GM21786 (cell line): ENCODE results near the gene ZPBP2.
"Not testable (repeated sequence)": the region's sequence is repeated elsewhere in the genome, so short reads cannot be mapped to it uniquely, and the experiment has no call there.

Source experiments
- ATAC-seq: cut with Tn5 transposase; IDR thresholded peaks from one replicate; pipeline ENCODE4 v1.9.1; 2021; ENCODE audit not compliant: unreplicated experiment

The ZPBP2 gene, protein sequence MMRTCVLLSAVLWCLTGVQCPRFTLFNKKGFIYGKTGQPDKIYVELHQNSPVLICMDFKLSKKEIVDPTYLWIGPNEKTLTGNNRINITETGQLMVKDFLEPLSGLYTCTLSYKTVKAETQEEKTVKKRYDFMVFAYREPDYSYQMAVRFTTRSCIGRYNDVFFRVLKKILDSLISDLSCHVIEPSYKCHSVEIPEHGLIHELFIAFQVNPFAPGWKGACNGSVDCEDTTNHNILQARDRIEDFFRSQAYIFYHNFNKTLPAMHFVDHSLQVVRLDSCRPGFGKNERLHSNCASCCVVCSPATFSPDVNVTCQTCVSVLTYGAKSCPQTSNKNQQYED

DNA sequence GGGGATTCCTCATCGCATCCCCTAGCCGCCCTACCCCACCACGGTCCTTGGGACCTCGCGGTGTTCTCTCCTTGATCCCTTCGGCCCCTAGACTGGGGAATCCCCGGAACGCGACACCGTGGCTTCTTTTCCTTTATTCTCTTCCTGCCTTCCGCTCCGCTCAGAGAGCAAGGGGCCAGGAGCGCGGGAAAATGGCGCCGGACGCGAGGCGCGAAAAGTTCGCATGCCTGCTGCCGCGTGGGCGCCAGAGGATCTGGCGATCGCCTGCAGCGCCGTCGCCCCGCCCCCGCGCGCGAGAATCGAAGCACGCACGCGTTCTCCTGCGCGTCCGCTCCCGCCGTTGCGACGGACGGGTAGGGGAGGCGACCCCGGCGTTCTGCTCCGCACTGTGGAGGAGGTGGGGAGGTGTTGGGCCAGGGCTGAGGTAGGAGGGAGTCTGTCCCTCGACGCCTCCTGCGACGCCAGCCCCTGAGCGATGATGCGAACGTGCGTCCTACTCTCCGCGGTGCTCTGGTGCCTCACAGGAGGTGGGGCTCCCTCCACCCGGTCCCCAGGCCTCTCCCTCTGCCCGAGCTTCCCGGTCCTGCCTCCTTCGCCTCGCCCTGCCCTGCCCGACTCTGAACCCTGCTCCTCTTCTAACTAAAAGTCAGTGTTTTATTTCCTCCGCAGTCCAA, at the start of gene ZPBP2:
TSS of gene ZPBP2 (plus strand) at position 323 of the 674 bp plus-strand sequence. CDS start at position 476, 153 bp downstream.
- no peak for ATAC-seq

DNA sequence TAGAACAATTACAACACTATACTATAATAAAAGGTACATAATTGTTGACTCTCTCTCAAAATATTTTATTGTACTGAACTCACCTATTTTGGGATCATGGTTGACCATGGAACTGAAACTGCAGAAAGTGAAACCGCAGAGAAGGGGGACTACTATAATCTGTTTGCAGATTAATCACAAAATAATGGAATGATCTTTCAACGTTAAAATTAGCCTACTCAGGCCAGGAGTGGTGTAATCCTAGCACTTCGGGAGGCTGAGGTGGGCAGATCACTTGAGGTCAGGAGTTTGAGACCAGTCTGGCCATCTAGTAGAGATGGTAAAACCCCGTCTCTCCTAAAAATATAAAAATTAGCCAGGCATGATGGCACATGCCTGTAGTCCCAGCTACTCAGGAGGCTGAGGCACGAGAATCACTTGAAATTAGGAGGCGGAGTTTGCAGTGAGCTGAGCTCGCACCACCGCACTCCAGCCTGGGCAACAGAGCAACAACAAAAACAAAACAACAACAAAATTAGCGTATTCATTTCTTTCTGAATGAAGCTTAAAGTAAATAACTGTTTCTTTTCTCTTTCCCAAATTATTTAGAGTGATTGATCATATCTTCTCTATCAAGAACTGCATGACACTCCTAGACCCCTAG, 49.5 kb upstream of the ZPBP2 start:
- no peak for ATAC-seq

DNA sequence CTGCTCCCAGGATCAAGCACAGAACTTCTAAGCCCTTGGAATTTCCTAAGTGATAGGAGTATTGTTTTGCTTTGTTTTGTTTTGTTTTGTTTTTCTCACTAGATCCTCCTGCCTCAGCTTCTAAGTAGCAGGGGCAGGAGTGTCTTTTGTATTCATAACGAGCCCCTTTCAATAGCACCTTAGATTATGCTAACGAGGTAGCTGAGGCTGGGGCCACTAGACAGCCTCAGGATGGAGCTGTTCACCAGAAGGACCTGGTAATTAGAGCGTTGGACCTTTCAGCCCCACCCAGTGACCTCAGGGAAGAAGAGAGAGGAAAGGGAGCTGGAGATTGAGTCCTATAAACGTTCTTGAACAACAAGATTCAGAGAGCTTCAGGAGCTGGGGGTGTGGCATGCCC, 47.5 kb upstream of the ZPBP2 start:
- no peak for ATAC-seq

DNA sequence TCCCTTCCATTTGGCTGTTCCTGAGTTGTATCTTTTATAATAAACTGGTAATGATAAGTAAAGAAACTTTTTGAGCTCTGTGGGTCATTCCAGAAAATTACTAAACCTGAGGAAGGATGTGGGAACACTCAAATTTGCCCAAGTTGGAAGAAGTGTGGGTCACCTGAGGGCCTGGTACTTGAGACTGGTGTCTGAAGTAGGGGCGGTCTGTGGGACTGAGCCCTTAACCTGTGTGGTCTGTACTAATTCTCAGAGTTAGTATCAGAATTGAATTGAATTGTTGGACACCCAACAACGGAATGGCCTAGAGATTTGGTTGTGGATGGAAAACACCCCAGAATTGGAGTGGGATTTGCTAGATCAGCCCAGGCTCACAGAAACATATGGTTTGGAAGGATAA, 47.0 kb upstream of the ZPBP2 start:
- no peak for ATAC-seq

DNA sequence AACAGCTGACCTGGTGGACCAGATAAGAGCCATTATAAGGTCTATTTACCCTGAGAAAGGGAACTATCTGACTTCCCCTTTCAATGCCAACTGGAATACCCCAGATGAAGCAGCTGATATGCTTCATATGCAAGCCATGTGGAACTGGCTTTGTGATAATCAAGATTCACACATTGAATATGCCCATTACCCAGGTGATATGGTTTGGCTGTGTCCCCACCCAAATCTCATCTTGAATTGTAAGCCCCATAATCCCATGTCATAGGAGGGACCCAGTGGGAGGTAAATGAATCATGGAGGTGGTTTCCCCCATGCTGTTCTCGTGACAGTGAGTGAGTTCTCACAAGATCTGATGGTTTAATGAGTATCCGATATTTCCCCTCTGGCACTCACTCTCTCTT, 46.0 kb upstream of the ZPBP2 start:
- ATAC-seq, result no peak

DNA sequence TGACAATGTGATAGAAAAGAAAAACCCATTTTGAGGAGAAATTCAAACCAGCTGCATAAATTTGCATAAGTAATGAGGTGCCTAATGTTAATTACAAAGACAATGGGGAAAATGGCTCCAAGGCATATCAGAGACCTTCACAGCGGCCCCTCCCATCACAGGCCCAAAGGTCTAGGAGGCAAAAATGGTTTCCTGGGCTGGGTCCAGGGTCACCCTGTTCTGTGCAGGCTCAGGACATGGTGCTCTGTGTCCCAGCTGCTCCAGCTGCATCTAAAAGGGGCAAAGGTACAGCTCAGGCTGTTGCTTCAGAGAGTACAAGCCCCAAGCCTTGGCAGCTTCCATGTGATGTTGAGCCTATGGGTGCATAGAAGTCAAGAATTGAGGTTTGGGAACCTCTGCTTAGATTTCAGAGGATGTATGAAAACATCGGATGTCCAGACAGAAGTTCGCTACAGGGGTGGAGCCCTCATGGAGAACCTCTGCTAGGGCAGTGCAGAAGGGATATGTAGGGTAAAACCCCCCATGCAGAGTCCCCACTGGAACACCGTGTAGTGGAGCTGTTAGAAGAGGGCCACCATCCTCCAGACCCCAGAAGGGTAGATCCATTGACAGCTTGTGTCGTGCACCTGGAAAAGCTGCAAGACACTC, 44.5 kb upstream of the ZPBP2 start:
- no peak for ATAC-seq

DNA sequence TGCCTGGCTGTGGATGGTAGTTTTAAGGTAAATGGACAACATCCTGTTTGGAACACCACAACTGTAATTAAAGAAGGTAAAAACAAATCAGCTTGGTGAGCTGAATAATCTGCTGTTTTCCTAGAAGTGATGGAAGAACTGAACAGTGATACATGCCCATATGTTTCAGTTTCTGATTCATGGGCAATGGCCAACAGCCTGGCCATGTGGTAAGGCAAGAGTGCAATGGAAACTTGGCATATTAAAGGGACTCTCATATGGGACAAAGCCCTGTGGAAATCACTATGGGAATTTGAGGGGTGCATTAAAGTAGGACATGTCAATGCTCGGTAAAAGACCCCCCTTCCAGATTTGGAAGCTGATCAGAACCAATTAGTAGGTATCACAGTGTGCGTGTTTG, 41.7 kb upstream of the ZPBP2 start:
- no peak for ATAC-seq

DNA sequence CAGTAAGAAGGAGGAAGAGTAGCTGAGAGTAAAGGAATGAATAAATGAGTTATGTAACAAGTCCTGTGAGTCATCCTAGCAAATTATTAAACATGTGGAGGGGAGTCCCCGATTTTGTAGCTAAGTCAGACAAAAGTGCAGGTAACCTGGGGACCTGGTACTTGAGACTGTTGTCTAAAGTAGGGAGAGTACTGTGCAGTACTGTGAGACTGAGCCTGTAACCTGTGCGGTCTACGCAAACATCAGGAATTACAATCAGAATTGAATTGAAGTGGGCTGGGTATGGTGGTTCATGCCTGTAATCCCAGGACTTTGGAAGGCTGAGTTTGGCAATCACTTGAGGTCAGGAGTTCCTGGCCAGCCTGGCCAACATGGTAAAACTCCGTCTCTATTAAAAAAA, 39.6 kb upstream of the ZPBP2 start:
- no peak for ATAC-seq

DNA sequence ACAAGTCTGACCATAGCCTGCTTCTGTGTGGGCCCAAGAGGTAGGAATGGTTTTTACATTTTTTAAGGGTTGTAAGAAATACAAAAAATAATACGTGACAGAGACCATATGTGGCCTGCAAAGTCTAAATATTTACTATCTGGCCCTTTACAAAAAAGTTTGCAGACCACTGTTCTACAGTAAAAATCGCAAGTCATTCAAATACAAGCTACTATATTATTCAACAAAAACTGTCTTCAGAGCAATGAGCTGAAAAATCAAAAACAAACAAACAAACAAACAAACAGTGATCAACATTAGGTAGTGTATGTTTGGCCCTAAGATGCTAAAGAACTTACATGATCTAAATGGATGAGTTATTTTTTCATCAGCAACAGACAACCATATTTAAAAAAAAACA, 36.4 kb upstream of the ZPBP2 start:
- no peak for ATAC-seq

DNA sequence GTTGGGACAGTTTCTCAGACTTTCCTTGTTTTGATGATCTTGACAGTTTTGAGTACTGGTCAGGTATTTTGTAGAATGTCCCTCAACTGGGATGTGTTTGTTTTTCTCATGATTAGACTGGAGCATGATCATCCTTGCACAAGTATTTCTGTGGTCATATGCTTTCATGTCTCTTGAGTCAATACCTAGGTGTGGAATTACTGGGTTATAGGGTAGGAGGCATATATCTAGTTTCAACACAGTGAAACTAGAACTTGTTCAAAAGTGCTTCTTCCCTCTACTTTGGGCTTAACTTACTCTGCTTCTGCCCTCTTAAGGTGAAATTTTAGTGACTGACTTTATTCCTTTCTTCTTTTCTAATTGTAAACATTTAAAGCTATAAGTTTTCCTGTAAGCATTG, 34.0 kb upstream of the ZPBP2 start:
- no peak for ATAC-seq

DNA sequence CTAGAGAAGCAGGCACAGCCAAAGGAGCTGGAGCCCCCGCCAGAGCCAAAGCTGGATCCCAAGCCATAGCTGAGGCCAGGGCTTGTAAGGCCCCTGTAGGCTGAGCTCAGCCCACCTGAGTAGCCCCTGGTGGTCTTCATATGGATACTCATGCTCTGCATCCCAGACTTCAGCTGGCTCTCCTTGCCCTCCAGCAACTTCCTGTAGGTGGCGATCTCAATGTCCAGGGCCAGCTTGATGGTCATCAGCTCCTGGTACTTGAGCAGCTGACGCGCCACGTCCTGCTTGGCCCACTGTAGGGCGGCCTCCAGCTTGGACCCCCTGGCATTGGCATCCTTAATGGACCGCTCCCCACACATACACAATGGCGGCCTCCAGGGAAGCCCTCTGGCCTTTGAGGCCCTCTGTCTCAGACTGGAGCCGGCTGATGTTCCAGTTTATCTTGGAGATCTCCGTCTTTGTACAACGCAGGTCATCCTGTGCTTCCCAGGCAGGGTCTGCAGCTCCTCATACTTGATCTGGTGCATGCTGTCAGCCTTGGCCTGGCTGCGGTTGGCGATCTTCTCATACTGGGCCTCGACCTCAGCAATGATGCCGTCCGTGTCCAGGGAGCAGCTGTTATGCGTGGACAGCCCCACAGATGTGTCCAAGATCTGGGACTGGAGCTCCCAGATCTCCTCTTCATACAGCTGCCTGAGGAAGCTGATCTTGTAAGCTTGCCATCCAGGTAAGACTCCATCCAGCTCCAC, 32.8 kb upstream of the ZPBP2 start:
- no peak for ATAC-seq

DNA sequence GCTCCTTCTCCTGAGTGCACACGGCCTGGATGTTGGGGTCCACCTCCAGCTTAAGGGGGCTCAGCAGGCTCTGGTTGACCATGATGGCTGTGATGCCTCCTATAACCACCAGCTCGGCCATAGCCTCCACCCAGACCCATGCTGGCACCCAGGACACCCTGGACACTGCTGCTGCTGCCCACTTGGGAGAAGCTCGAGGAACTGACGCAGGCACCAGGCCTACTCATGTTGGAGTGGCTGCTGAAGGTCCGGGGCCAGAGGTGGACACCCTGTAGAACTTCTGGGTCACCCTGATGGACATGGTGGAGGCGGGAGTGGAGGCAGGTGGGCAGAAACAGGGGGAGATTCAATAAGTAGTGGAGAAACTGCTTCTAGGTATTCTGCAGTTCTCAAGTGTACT, 31.9 kb upstream of the ZPBP2 start:
- no peak for ATAC-seq

DNA sequence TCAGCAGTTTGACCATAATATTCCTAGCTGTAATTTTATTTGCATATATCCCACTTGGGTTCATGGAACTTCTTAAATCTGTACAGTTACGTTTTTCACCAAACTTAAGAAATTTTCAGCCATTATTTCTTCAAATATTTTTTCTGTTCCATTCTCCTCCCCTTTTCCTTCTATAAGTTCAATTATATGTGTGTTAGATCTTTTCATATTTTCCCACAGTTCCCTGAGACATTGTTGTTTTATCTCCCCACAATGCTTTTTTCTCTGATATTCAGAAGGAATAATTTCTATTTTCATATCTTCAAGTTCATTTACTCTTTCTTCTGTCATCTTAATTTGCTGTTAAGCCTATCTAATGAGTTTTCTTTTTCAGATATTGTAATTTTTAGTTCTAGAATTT, 29.9 kb upstream of the ZPBP2 start:
- ATAC-seq, result no peak

DNA sequence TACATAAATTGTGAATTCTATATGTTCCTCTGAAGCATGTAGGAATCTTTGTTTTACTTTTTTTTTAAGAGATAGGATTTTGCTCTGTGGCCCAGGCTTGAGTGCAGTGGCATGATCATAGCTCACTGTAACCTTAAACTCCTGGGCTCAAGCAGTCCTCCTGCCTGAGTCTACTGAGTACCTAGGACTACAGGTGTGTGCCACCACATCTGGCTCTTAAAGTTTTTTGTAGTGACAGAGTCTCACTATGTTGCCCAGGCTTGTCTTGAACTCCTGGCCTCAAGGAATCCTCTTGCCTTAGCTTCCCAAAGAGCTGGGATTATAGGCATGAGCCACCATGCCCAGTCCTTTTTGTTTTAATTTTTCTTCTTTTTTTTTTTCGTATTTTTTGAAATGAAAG, 29.2 kb upstream of the ZPBP2 start:
- no peak for ATAC-seq

DNA sequence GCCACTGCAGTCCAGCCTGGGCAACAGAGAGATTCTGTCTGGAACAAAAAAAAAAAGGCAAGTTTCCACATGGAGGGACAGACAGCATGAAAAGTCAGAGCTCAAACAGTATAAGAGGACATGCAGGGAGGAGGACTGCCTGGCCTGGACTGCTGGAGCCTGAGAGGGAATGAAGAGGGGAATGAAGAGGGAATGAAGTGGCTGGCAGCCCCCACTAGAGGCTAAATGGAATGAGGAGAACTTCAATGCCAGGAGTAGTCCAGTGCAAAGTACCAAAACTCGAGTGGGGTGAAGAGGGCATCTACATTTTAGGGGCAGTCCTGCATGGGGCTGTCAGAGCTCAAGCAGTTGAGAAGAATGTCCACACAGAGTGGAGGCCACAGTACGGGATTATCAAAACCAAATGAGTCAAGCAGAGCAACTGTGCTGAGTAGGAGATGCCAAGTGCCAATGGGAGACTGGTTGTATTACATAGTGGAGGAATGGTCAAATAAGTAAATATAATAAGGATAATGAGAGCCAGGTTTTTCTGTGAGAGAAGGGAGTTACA, 26.8 kb upstream of the ZPBP2 start:
- ATAC-seq, result no peak

DNA sequence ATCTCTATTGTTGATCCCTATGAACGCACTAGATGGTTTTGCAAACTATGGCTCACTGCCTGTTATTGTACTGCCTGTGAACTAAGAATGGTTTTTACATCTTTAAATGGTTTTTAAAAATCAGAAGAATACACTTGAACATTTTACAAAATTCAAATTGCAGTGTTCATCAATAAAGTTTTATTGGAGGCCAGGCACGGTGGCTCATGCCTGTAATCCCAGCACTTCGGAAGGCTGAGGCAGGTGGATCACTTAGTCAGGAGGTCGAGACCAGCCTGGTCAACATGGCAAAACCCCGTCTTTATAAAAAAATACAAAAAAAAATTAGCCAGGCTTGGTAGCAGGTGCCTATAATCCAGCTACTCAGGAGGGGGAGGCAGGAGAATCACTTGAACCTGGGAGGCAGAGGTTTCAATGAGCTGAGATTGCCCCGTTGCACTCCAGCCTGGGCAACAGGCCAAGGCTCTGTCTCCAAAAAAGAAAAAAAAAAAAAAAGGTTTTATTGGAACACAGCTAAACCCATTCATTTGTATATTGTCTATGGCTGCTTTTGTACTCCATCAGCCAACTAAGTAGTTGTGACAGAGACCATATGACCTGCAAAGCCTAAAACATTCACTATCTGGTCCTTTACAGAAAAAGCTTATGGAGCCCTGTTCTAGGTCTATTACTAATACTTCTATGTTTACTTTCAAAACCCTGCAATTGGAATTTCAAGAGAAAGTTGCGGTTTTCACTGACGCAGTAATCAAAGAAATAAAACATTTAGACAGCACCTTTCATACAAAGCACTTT, 22.8 kb upstream of the ZPBP2 start:
- ATAC-seq, result no peak

DNA sequence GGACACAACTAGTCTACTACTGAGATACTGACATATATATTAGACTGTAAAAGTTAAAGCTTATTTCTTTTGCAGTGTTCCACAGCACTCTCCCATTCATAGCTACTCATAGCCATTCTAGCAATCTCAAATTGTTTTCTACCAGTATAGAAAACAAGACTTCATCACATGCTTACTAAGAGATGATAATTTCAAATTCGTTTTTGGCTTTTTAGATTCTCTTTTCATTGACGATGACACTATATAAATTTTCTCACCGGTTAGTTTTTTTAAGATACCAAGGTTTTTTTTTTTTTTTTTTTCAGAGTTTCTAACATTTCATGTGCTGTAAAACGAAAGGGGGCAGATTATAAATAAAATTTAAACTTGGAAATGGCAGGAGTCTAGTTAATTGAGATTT, 21.8 kb upstream of the ZPBP2 start:
- no peak for ATAC-seq

DNA sequence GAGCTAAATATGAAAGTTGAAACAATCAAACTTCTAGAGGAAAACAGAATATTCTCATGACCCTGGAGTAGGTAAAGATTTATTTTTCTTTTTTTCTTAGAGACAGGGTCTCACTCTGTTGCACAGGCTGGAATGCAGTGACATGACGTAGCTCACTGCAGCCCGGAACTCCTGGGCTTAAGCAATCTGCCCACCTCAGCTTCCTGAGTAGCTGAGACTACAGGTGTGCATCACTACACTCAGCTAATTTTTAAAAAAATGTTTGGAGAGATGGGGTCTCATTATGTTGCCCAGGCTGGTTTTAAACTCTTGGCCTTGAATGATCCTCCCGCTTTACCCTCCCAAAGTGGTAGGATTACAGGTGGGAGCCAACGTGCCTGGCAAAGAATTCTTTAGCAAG, 19.4 kb upstream of the ZPBP2 start:
- no peak for ATAC-seq

DNA sequence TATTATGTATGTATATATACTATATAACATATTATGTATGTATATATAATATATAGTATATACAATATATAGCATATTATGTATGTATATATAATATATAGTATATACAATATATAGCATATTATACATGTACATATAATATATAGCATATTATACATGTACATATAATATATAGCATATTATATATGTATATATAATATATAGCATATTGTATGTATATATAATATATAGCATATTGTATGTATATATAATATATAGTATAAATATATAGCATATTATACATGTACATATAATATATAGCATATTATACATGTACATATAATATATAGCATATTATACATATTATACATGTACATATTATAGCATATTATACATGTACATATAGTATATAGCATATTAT, 17.8 kb upstream of the ZPBP2 start:
- ATAC-seq, result not testable (repeated sequence)

DNA sequence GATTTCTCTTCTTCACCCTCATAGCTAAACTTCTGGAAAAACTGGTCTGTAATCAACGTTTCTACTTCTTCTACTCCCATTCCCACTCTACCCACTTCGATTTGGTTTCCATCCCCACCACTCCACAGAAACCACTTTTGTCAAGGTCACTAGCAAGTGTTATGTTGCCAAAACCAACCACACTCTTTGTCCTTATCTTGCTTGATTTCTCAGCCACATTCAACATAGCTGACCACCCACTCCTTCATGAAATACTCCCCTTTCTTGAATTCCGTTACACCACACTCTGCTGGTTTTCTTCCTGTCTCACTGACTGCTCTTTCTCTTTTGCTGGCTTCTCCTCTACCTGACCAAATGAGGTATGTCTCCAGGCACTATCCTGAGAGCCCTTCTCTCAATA, 15.8 kb upstream of the ZPBP2 start:
- ATAC-seq, result no peak
